ENCODE results near the gene PDE10A.

PDE10A gene

DNA sequence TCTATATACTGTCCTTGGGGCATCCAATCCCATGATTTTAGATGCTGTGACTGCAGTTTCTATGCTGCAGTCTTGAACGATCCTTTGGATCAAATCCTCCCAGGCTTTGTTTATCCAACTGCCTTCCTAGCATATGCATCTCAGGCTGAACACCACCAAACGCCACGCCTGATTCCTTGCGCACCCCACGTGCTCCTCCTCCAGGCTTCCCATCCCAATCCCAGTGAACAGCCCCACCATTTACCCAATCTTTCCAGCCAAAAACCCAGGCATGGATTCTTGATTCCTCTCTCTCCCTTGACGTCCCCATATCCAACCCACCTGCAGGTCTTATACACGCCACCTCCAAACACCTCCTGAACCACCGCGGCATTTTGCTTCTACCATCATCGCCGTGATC is 7.8 kb downstream of the PDE10A start:
- DNase-seq (ENCODE audit: low read depth in 2 of 2) = no peak

DNA sequence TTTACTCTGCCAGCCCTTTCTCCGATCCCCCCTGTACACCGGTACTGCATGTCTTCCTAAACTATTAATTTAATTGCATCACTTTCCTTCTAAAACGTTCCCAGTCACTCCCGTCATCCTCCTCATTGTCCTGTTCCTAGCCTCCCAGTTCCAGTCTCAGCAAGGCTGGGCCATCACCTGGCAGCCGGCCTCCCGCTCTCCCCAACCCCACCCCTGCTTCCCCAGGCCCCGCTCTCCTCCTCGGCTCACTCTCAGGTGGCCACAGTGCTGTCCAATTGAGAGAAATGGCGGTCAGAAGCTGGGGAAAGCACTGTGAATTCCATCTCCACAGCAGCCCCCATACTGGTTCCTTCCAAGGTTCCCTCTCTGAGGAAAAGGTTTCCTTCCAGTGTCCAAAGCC is 8.9 kb downstream of the PDE10A start:
- no peak for DNase-seq (ENCODE audit: low read depth in 2 of 2)

DNA sequence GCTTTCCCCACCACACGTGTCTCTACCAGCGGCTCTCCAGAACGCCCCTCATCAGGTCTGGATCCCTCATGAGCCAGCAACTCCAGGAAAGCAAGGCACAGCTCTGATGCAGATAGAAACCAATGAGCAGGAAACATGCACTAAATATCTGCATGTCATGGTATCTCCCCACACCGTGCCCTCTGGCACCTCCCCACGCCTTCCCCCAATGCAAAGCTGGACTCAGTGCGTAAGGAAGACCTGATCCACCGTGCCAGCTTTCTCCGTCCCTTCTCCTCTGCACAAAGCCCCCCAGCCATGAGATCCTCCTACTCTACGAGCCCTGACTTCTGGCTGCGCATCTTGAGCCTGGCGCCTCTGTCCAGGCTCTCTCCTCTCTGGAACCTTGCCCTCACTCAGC is 9.4 kb downstream of the PDE10A start:
- DNase-seq (ENCODE audit: low read depth in 2 of 2) = no peak

DNA sequence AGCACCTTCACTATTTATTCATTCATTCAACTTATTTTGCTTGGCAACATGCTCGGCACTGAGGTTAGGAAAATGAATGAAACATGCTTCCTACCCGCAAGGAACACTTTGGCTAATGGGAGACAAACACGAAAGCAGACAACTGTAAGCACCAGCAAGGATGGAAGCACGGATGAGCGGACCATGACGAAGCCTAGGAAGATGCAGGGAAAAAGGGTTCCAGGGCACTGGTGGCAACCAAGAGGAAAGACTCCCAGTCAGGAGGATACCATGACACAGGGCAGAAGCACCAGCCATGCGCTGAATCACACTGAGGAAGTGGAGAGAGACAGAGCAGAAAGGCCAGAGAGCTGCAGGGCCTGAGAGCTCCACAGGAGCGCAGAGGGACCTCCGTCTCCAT is 9.8 kb downstream of the PDE10A start:
- no peak for DNase-seq (ENCODE audit: low read depth in 2 of 2)

DNA sequence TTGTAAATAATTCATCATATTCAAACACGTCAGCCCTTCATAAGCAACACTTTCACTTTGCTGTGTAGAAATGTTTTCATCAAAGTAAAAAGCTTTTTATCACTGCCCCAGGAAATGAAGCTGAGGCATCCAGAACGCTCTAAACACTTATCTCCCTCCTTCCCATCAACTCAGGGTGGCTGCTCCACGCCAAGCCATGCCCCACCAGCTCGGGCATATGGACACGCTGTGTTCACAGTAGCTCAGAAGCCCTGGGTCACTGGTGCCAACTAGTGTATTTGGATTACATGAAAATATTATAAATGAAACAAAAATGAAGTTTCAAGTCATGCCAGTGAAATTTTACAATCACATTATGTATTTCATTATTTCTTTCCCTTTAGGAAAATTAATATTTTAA is 10.3 kb downstream of the PDE10A start:
- no peak for DNase-seq (ENCODE audit: low read depth in 2 of 2)

DNA sequence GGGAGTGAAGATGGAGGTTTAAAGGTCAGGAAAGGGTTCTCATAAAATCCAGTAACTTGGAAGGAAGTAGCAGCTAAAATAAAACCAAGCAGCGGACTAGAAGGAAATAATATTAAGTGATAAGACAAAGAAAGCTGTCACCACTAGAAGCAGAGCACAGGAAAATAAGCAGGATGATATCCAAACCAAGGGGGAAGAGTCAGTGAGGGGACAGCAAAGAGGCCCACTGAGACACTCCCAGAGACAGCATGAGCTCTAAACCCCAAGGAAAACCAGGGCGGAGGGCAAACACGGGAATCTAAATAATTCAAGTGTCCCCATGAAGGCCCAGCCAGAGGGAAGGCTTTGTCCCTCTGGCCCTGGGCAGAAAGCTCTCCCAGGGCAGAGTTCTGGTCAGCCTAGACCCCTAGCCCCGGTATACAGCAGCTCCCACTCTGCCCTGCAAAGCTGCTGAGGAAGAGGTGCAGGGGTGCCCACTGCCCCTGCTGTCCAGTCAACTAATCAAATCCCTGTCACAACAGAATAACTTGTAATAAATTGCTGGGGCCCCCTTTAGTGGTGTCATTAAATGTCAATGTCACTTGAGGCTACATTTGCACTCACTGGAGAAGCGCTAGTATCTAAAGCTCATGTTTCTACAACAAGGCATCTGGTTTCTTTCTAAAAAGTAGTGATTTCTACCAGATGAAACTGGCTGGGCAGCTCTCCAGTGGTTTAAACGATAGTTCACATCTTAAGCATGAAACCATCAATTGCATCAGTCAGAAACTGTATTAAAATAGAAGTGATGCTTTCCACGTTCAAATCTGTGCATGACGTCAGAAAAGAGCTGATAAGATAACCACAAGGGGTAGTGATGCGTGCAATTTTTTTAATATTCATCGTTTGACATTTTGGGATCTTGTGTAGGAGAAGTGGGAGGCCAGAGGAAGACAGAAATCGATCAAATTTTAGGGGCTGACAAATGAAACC is 13.6 kb downstream of the PDE10A start:
- no peak for DNase-seq (ENCODE audit: low read depth in 2 of 2)

DNA sequence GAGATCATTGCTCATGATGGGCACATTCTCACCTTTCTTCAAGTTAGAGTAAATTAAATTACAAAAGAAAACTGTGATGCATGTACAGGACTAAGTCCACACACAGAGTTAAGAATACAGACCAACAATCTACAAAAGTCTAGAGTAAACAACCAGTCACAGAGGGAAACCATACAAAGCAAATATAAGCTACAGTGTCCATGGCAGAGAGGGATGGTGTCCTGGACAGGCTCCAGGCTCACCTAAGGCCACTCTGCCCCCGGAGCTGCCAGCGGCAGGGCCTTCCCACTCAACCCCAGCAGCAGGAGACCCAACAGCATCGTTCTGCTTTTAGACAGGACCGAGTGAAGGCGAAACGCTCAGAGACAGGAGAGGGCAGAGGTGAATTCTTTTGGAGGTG is 16.0 kb downstream of the PDE10A start:
- DNase-seq (ENCODE audit: low read depth in 2 of 2) = no peak

DNA sequence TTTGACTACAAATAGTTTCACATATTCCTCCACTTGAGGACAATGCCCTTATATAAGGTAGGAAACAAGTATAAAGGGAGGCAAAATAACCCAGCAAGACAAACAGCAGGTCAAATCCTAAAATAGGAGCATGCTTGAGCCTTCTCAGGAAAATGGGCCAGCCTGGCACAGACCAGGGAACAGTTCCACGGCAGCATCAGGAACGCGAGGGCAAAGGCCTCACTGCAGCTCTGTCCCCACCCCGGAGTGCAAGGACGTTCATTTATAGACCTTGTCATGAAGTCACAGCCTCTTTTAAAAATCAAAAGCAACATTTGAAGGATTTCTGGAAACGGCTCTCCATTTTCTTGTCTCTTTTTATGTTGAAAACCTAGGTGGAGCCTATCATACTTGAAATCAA is 17.1 kb downstream of the PDE10A start:
- DNase-seq (ENCODE audit: low read depth in 2 of 2) = no peak

DNA sequence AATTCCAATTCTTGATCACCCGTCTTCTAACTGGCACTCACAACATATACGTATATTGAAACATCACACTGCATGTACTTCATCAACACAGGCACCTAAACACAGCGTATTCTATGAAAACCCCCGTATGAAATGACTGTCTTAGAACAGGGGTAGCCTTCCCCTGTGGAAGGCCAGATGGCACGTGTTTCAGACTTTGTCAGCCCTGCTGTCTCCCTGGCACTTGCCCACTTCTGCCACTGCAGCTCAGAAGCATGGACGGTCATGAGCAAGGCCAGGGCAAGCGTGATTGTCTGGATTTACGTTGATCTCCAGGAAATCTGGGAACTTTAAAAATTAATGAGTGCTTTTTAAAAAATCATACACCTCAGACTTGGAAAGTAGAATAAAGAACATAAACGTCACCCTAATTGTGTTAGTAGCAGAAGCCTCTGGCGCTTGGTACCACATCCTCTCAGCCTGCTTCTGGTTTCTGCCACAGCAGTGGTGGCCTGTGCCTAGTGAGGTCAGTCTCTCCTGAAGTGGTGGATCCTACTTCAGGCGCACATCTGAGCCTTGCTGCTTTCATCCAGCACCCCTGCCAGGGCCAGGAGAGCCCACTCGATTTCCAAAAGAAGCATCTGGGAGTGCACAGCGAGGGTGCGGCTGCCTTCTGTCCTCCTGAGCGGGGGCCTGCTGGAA is 18.3 kb downstream of the PDE10A start:
- no peak for DNase-seq (ENCODE audit: low read depth in 2 of 2)

DNA sequence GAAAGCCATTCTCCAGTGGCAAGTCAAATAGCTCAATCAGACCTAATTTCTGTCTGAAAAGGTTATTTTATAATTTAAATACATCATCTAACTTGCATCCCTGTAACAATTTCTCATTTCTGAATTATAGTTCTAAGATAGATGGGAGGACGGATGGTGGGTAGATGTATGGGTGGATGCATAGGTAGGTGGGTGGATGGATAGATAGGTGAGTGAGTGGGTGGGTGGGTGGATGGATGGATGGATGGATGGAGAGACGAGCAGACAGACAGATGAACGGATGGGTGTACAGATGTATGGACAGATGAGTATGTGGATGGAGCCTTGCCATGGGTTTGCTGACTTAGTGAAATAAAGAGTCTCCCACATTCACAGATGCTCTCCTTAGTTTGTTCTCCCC is 20.0 kb downstream of the PDE10A start:
- DNase-seq (ENCODE audit: low read depth in 2 of 2) = no peak

DNA sequence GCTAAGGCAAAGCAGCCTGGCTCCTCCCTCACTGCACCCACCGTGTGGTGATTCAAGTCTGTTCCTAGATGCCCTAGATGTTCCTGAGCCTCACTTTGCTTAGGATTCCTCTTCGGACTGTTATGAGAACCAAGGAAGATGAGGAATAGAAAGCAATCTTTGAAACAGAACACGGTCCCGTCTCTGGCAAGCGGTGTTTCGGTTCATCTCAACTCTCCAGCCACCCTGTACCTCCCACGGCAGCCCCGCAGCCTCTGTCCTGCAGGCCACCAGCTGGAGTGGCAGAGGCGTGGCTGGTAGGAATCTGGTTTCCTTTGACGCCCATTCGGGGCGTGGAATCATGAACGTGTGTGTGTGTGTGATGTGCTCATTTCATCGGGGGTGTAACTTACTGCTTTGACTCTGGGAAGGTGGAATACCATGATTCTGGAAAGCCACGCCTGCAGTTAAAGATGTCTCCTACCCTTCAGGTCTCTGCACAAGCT is 21.3 kb downstream of the PDE10A start:
- no peak for DNase-seq (ENCODE audit: low read depth in 2 of 2)

DNA sequence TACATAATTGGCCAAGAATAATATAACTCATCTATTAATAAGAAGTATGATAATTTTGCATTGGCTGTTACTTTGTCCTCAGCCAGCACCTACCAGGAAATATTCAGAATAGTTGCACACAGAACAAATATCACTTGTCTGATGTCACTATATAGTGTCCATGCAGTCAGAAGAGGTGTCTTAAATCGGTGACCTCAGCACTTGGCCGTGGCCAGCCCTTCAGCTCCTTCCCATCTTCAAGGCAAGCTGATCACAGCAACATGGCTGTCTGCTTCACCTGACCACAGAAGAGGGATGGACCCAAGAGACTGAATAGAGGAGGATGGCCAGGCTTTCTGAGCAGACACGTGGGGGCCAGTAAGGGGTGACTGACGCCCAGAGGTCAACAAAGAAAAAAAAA is 22.2 kb downstream of the PDE10A start:
- no peak for DNase-seq (ENCODE audit: low read depth in 2 of 2)

DNA sequence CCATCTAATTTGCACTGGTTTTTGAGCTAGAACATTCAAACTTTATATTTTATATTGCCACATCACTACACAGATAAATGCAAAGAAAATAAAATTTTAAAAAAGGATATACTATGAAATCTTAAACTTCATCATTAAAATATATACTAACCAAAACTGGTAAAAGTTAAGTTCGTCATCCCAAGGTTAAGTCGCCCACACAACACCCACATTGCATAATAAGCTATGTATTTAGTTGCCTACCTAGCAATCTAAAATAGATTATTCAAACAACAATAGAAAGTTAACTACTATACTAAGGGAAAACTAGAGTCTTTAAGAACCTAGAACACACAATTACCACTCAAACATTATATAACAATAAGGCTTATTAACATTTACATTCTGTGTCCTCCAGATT is 24.5 kb downstream of the PDE10A start:
- no peak for DNase-seq (ENCODE audit: low read depth in 2 of 2)

DNA sequence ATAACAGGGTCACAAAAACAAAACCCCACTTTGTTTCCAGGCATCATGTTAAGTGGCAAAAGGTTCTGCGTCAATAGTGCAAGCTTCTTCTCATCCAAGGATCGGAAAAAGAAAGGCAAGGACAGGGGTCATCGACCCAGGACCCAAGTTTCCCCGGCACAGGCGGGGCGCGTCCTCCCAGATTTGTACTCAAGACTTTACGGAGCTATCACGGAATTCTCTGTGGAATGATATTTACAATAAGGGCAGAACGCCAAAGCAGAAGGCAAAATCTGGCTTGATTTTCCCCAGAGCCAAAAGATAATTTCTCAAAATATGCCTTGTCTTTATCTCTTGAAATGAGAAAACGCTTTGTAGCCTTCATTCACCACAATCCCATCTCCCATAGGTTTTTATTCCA is 25.5 kb downstream of the PDE10A start:
- DNase-seq (ENCODE audit: low read depth in 2 of 2) = no peak

DNA sequence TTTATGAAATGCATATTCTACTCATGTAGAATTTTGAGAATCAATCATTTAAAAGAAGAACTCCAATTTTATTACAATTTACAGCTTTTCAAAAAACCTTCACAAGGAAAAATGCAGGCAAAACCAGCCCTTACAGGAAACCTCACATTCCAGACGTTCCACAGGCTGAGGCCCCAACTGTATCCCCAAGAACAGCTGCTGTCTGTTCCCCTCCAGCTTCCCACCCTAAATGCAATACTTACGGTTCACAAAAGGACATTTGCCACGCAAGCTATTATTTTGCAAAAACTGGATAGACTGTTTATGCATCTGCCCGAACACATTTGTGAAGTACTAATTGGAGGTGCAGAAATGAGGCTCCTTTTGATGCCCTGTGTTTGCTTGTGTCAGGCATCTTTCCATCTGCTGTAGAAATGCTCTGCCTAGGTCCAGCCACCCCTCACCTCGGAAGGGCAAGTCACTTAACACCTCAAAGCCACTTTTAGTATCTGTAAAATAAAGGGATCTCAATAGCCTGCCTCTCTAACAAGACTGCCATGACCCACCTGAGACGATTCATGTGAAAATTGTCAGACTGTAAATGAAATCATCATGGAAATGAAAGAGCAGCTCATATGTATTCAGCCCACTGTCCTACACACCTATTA is 26.5 kb downstream of the PDE10A start:
- no peak for DNase-seq (ENCODE audit: low read depth in 2 of 2)

DNA sequence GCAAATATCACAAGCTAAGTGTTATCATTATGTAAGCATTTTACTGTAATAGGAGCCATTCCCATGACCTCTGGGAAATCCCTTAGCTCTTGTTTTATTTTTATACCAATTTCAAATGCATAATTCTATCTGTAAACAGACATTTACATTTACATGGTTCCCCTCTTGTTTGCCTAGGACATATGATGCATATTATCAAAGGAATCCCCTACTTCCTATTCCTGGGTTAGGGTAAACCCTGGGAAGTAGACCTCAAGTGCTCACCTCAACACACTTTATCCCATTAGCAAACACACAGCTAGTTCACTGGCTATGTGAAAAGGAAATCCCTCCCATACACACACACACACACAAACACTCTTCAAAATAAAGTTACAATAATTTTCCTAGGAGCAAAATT is 27.1 kb downstream of the PDE10A start:
- DNase-seq (ENCODE audit: low read depth in 2 of 2) = no peak

DNA sequence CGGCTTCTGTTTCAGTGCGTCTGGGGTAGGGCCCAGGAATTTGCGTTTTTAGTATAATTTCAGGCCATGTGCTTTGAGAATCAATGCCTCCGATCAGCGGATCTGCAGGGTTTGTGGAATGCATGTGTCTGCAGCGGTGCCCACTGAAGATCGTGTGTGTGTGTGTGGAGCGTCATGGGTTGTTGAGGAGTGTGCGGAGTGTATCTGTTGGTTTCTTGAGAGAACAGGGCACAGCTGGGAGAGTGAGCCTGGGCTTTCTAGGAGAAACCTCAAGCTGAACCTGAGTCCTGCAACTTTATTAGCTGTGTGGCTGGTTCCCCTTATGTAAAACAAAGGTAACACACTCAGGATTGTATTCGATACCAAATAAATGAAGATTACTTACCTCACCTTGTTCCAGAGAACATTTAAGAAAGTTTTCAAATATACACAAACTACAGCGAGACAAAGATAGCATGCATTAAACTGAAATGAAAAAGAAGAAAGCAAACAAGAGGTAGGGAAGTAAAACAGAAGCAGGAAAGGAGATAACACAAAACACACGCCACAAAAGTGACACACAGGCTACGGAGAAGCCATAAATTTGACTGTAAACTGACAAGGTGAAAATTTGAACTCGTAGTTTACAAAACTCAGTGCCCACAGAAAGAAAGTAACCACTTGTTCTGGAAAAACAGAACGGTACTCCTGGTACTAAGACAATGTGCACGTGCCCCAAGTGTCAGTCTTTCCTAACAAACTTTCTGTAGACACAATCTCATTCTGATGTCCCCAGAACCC is 28.8 kb downstream of the PDE10A start:
- no peak for DNase-seq (ENCODE audit: low read depth in 2 of 2)

DNA sequence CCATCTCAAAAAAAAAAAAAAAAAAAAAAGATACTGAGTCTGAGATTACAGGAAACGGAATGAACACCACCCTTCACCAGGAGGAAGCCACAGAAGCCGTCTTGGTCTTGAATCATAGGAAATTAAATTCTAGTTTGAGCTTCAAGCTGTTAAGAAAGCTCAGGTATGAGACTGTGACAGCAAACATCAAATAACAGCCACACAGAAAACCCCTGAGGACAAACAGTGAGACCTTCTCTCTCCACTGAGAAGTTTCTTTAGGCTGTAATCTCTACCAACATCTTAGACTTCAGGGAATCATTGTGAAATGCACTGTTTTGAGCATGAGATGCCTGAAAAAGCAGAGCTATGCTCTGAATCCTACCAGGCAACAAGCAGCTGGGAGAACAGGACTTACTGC is 30.8 kb downstream of the PDE10A start:
- no peak for DNase-seq (ENCODE audit: low read depth in 2 of 2)

DNA sequence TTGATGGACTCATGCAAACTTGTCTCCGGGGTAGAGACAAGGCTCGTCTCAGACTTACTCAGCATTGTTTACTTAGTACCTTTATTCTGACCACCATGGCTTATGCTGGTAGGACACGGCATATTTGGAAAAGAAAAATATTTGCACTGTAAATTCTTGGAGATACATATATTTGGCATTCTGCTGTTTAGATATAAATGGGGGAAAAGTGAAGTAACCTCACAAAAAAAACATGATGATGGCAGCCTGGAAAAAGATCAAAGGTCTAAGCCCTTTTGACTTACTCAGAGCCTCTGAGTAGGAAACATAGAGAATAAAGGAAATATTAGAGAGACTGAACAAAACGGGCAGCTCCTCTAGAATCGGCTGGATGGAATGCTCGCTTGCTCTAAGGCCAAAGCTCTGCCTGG is 32.5 kb downstream of the PDE10A start:
- no peak for DNase-seq (ENCODE audit: low read depth in 2 of 2)

DNA sequence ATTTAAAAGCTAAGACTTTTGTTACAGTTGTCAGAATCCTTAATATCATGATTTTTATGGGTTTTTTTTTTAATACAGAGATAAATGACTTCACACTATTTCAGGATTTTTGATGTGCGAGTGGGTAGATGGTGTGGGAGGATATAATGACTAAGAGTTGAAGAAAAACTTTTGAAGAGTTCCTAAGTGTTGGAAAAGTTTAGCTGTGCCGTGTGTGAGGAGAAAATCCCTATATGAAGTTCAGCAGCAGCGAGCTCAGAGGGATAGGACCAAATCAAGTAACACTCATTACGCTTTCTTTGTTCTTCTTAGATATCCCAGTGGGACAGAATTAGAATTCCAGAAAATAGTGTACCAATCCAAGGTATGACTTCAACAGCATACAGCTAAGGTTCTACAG is 34.1 kb downstream of the PDE10A start:
- no peak for DNase-seq (ENCODE audit: low read depth in 2 of 2)

DNA sequence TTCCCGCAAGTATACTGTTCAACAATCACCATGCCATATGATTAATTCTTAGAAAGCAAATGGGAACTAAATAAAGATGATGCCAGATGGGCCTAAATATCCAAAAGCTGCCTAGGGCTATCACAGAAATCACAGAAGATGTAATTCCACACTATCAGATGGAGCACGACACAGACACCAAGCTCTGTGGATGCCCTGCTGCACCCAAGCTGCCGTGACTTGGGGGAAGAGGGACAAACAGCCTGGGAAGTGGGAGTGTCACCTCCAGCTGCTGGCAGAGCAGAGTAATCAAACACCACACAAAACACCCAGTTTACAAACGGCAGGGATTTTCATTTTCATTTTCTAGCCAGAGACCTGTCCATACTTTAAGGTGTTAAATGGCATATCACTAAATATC is 35.7 kb downstream of the PDE10A start:
- DNase-seq (ENCODE audit: low read depth in 2 of 2) = no peak

DNA sequence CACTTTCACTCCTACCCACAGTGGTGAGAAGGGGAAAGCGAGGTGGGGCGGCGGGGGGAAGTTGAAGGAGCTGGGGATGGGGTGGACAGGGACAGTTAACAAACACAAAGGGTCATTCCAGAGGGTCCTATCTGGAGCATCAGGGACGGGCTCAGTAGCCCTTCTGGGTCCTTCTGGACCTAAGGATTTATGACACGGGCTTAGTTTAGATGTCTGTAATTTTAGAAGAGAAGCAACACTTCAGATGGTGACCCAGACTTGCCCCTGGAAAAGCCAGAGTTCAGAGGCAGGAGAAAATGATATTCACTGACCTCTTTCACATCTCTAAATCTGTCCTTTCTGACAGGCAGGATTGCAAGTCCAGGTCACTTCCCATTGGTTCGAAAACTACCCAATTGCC is 36.3 kb downstream of the PDE10A start:
- no peak for DNase-seq (ENCODE audit: low read depth in 2 of 2)
